Liver (tissue), 9 donors: Measurements from ENCODE around the gene TLL2. TPM values are rescaled to one million over a fixed set of nuclear protein-coding genes. Genes with fewer than 3 reads are reported as not detected.

ENCODE experiments used
- DNase-seq: peaks from one replicate; pipeline ENCODE4 v3.0.0-alpha.2; 2017; ENCODE audit warnings: low spot score
- H3K27ac ChIP-seq, 2 donors: one replicate each; pipeline ENCODE4 v1.7.0; 2013; ENCODE audit warnings: inconsistent platforms in 2 of 2, low read length in 2 of 2, control low read depth in 1 of 2, low read depth in 1 of 2, mild to moderate bottlenecking in 1 of 2
- H3K27me3 ChIP-seq, 4 donors: one replicate each; pipeline versions ENCODE4 v1.6.1 to v1.7.0; 2013; ENCODE audit warnings: low read length in 3 of 4, inconsistent platforms in 1 of 4, mild to moderate bottlenecking in 1 of 4, moderate library complexity in 1 of 4; ENCODE audit not compliant: control insufficient read depth in 4 of 4, insufficient read depth in 4 of 4
- H3K36me3 ChIP-seq, 4 donors: one replicate each; pipeline versions ENCODE4 v1.6.1 to v1.7.0; 2013; ENCODE audit warnings: low read length in 3 of 4, mild to moderate bottlenecking in 3 of 4, low read depth in 1 of 4, moderate library complexity in 1 of 4; ENCODE audit not compliant: control insufficient read depth in 4 of 4, insufficient read depth in 3 of 4
- H3K4me1 ChIP-seq, 4 donors: one replicate each; pipeline versions ENCODE4 v1.6.1 to v1.7.0; 2013; ENCODE audit warnings: low read length in 3 of 4, mild to moderate bottlenecking in 3 of 4, moderate library complexity in 1 of 4; ENCODE audit not compliant: control insufficient read depth in 4 of 4, insufficient read depth in 4 of 4
- H3K4me3 ChIP-seq, 3 donors: one replicate each; pipeline versions ENCODE4 v1.6.1 to v1.7.0; 2013; ENCODE audit warnings: low read length in 3 of 3, control low read depth in 1 of 3, low read depth in 1 of 3, mild to moderate bottlenecking in 1 of 3
- H3K9ac ChIP-seq, 2 donors: one replicate each; pipeline ENCODE4 v1.7.0; 2013; ENCODE audit warnings: low read length in 2 of 2, mild to moderate bottlenecking in 2 of 2, moderate library complexity in 2 of 2, control low read depth in 1 of 2, low read depth in 1 of 2
- H3K9me3 ChIP-seq, 4 donors: one replicate each; pipeline versions ENCODE4 v1.6.1 to v1.7.0; 2013; ENCODE audit warnings: low read length in 3 of 4; ENCODE audit not compliant: control insufficient read depth in 4 of 4
- ATF3 ChIP-seq: IDR thresholded peaks from 2 replicates; pipeline ENCODE4 v1.6.1; 2016; ENCODE audit warnings: antibody characterized with exemption
- CTCF ChIP-seq: fragments of 150-350 bp; IDR thresholded peaks from 2 replicates; pipeline ENCODE4 v1.5.1; 2017; ENCODE audit warnings: improper control_type of control experiment, low read depth, low read length; ENCODE audit not compliant: missing input control
- EGR1 ChIP-seq, 2 donors: IDR thresholded peaks; 2 replicates each; pipeline ENCODE4 v1.6.1; 2016 to 2018; ENCODE audit warnings: antibody characterized with exemption in 2 of 2, low read depth in 2 of 2
- FOXA1 ChIP-seq: IDR thresholded peaks from 2 replicates; pipeline ENCODE4 v1.6.1; 2016; ENCODE audit warnings: antibody characterized with exemption
- FOXA2 ChIP-seq: IDR thresholded peaks from 2 replicates; pipeline ENCODE4 v1.6.1; 2016; ENCODE audit warnings: antibody characterized with exemption
- GABPA ChIP-seq, 2 donors: IDR thresholded peaks in 1 of 2; conservative IDR thresholded peaks in 1 of 2; 2 replicates each; pipeline ENCODE4 v1.6.1; 2016; ENCODE audit warnings: antibody characterized with exemption in 2 of 2, mild to moderate bottlenecking in 1 of 2, moderate library complexity in 1 of 2
- HNF4A ChIP-seq, 2 donors: conservative IDR thresholded peaks; 2 replicates each; pipeline ENCODE4 v1.6.1; 2016; ENCODE audit warnings: antibody characterized with exemption in 2 of 2, mild to moderate bottlenecking in 2 of 2
- HNF4G ChIP-seq: IDR thresholded peaks from 2 replicates; pipeline ENCODE4 v1.6.1; 2016; ENCODE audit warnings: antibody characterized with exemption
- JUND ChIP-seq, 2 donors: IDR thresholded peaks; 2 replicates each; pipeline ENCODE4 v1.6.1; 2016; ENCODE audit warnings: antibody characterized with exemption in 2 of 2
- MAX ChIP-seq: IDR thresholded peaks from 2 replicates; pipeline ENCODE4 v1.6.1; 2016; ENCODE audit warnings: antibody characterized with exemption
- NR2F2 ChIP-seq: IDR thresholded peaks from 2 replicates; pipeline ENCODE4 v1.6.1; 2016; ENCODE audit warnings: antibody characterized with exemption
- RAD21 ChIP-seq, 2 donors: IDR thresholded peaks; 2 replicates each; pipeline ENCODE4 v1.6.1; 2016; ENCODE audit warnings: antibody characterized with exemption in 2 of 2, mild to moderate bottlenecking in 2 of 2
- RXRA ChIP-seq, 2 donors: IDR thresholded peaks; 2 replicates each; pipeline ENCODE4 v1.6.1; 2017 to 2018; ENCODE audit warnings: antibody characterized with exemption in 2 of 2, mild to moderate bottlenecking in 1 of 2
- SP1 ChIP-seq: IDR thresholded peaks from 2 replicates; pipeline ENCODE4 v1.6.1; 2018; ENCODE audit warnings: antibody characterized with exemption, mild to moderate bottlenecking
- TAF1 ChIP-seq: conservative IDR thresholded peaks from 2 replicates; pipeline ENCODE4 v1.6.1; 2016; ENCODE audit warnings: antibody characterized with exemption, mild to moderate bottlenecking
- YY1 ChIP-seq: IDR thresholded peaks from 2 replicates; pipeline ENCODE4 v1.6.1; 2016; ENCODE audit warnings: antibody characterized with exemption, mild to moderate bottlenecking
- ZBTB33 ChIP-seq: IDR thresholded peaks from 2 replicates; pipeline ENCODE4 v1.6.1; 2016; ENCODE audit warnings: antibody characterized with exemption
- WGBS: extraction: QIAGEN DNeasy Blood & Tissue Kit; methylation state at CpG from one replicate; pipeline ENCODE4 v1.1.7; 2013; 5-methylcytosine and 5-hydroxymethylcytosine counted together
- polyA plus RNA-seq, 2 donors: library from polyadenylated mRNA; stranded (reverse) in 1 of 2; unstranded in 1 of 2; fragments of 200-250 nt in 1 of 2; fragments of >200 nt in 1 of 2; fragmentation: Nextera tagmentation in 1 of 2; extraction: Ambion mirVana in 1 of 2; gene quantifications; one replicate each; pipeline versions ENCODE4 v1.2.1 to v1.2.3, GENCODE V29; 2013 to 2015
- total RNA-seq, 2 donors: library from RNA; depleted of rRNA; stranded (reverse); fragments of >200 nt; gene quantifications; one replicate each; pipeline ENCODE4 v1.2.3, GENCODE V29; 2014
- donor health status: healthy.
- donor health status: healthy.
- donor health status: healthy.
- donor health status: healthy.
- donor health status: healthy.

TLL2 gene
- total and polyA plus RNA-seq, 4 donors = 0.06 to 0.19 (median 0.08) TPM; not detected in 1

- H3K4me3 ChIP-seq = no peak overlapping the region
- no peak overlapping the region for H3K27ac ChIP-seq
- 52% methylated on average over 7 of the region's 7 CpGs for WGBS
- peaks cover 0 to 16% (median 9%) of the 10 kb centered on the region in 4 donors for H3K4me1 ChIP-seq
- H3K9ac ChIP-seq = no peak overlapping the region
- no peaks in the 10 kb centered on the region for H3K9me3 ChIP-seq
- TF ChIP-seq FOXA1 (no peak), CTCF (peak; percentile 46), EGR1 (IDR thresholded peaks at IDR 0.05; ENCODE audit: low read depth in 2 of 2) (no peak), RAD21 (IDR thresholded peaks at IDR 0.05) (peak; percentile 47 to 68), HNF4A (conservative IDR thresholded peaks at IDR 0.05) (no peak), HNF4G (no peak), SP1 (no peak)
- H3K36me3 ChIP-seq = no peaks in the 10 kb centered on the region
- H3K27me3 ChIP-seq = peaks cover 0 to 2% (median 0%) of the 10 kb centered on the region in 4 donors
- no peak for DNase-seq
These were observed 173.5 kb downstream of the TLL2 start for GRCh38 chr10:96339956-96340904.

GRCh38 chr10:96339383-96339782 is 174.3 kb downstream of the TLL2 start:
- Histone ChIP-seq H3K27ac (no peak overlapping the region), H3K9me3 (no peaks in the 10 kb centered on the region), H3K27me3 (peaks cover 0 to 3% (median 0%) of the 10 kb centered on the region in 4 donors), H3K9ac (no peak overlapping the region), H3K4me1 (peaks cover 0 to 16% (median 9%) of the 10 kb centered on the region in 4 donors), H3K4me3 (no peak overlapping the region), H3K36me3 (no peaks in the 10 kb centered on the region)
- no peak for TF ChIP-seq FOXA2
- no peak for TF ChIP-seq ATF3
- no peak for TF ChIP-seq RXRA (IDR thresholded peaks at IDR 0.05)
- TF ChIP-seq HNF4G = no peak
- no peak for TF ChIP-seq SP1
- TF ChIP-seq MAX = no peak
- no peak for TF ChIP-seq GABPA (IDR thresholded peaks at IDR 0.05 in 1 of 2, conservative IDR thresholded peaks at IDR 0.05 in 1 of 2)
- no peak for TF ChIP-seq YY1
- no peak for TF ChIP-seq TAF1
- TF ChIP-seq FOXA1 = no peak
- no peak for TF ChIP-seq HNF4A (conservative IDR thresholded peaks at IDR 0.05)
- no peak for TF ChIP-seq ZBTB33
- no peak for TF ChIP-seq CTCF
- TF ChIP-seq NR2F2 = no peak
- TF ChIP-seq JUND (IDR thresholded peaks at IDR 0.05) = no peak
- no peak for TF ChIP-seq EGR1 (IDR thresholded peaks at IDR 0.05; ENCODE audit: low read depth in 2 of 2)
- no peak for TF ChIP-seq RAD21 (IDR thresholded peaks at IDR 0.05)
- no peak for DNase-seq
- 98% methylated on average over 4 of the region's 4 CpGs for WGBS
